Coronary artery (tissue), 2 donors: ENCODE results near the gene TRPV2.

Experiments
- DNase-seq: peaks from one replicate; pipeline ENCODE4 v3.0.0-alpha.2; 2017; ENCODE audit warnings: low spot score
- H3K27ac ChIP-seq, 2 donors: fragments of 200-600 bp; sonication (generic); one replicate each; pipeline ENCODE4 v1.5.1; 2016 to 2019
- H3K4me3 ChIP-seq: fragments of 200-600 bp; sonication (generic); 2 replicates; pipeline ENCODE4 v1.5.1; 2016; ENCODE audit warnings: mild to moderate bottlenecking, moderate library complexity
- CTCF ChIP-seq: fragments of 200-600 bp; sonication (generic); IDR thresholded peaks from one replicate; pipeline ENCODE4 v1.5.1; 2019; ENCODE audit warnings: antibody characterized with exemption

Gene TRPV2

GRCh38 chr17:16465861-16466338 is 50.5 kb downstream of the TRPV2 start:
- Histone ChIP-seq H3K4me3 (no peak overlapping the region), H3K27ac (peak overlapping the region in 1 of 2 donors; percentile 16)
- no peak for DNase-seq
- no peak for TF ChIP-seq CTCF

GRCh38 chr17:16466407-16466806 is 51.0 kb downstream of the TRPV2 start:
- TF ChIP-seq CTCF: no peak
- Histone ChIP-seq H3K27ac (peak overlapping the region in 1 of 2 donors; percentile 16), H3K4me3 (no peak overlapping the region)
- DNase-seq: no peak

- no peak for TF ChIP-seq CTCF
- no peak overlapping the region for H3K27ac ChIP-seq
- no peak overlapping the region for H3K4me3 ChIP-seq
- no peak for DNase-seq
These were observed 51.7 kb downstream of the TRPV2 start for GRCh38 chr17:16467044-16467443.

- DNase-seq: no peak
- Histone ChIP-seq H3K27ac (no peak overlapping the region), H3K4me3 (no peak overlapping the region)
- TF ChIP-seq CTCF: no peak
These were observed 52.5 kb downstream of the TRPV2 start for GRCh38 chr17:16467886-16468285.

- no peak overlapping the region for H3K4me3 ChIP-seq
- DNase-seq: no peak
- TF ChIP-seq CTCF: no peak
- no peak overlapping the region for H3K27ac ChIP-seq
These were observed 53.1 kb downstream of the TRPV2 start for GRCh38 chr17:16468428-16468992.

GRCh38 chr17:16470265-16470664 is 54.9 kb downstream of the TRPV2 start:
- no peak overlapping the region for H3K27ac ChIP-seq
- TF ChIP-seq CTCF: no peak

GRCh38 chr17:16471295-16471694 is 55.9 kb downstream of the TRPV2 start:
- TF ChIP-seq CTCF: no peak
- H3K27ac ChIP-seq: no peak overlapping the region
- no peak overlapping the region for H3K4me3 ChIP-seq

More at GRCh38 chr17:16470265-16470664, 54.9 kb downstream of the TRPV2 start:
- H3K4me3 ChIP-seq: no peak overlapping the region
- DNase-seq: no peak

More at GRCh38 chr17:16471295-16471694, 55.9 kb downstream of the TRPV2 start:
- no peak for DNase-seq
